DOHH2 (cell line): ENCODE data around the gene EIF2B2.

Source experiments
- CTCF ChIP-seq: fragments of 200-600 bp; sonication (generic); IDR thresholded peaks from one replicate; pipeline ENCODE4 v1.5.1; 2014; ENCODE audit warnings: antibody characterized with exemption, mild to moderate bottlenecking, low read depth, low read length; ENCODE audit not compliant: poor library complexity, severe bottlenecking
- EZH2phosphoT487 ChIP-seq: fragments of 200-600 bp; sonication (generic); IDR thresholded peaks from 2 replicates; pipeline ENCODE4 v1.6.1; 2017; ENCODE audit warnings: borderline replicate concordance, mild to moderate bottlenecking, antibody characterized with exemption, low read length, moderate library complexity, mixed read lengths

DNA sequence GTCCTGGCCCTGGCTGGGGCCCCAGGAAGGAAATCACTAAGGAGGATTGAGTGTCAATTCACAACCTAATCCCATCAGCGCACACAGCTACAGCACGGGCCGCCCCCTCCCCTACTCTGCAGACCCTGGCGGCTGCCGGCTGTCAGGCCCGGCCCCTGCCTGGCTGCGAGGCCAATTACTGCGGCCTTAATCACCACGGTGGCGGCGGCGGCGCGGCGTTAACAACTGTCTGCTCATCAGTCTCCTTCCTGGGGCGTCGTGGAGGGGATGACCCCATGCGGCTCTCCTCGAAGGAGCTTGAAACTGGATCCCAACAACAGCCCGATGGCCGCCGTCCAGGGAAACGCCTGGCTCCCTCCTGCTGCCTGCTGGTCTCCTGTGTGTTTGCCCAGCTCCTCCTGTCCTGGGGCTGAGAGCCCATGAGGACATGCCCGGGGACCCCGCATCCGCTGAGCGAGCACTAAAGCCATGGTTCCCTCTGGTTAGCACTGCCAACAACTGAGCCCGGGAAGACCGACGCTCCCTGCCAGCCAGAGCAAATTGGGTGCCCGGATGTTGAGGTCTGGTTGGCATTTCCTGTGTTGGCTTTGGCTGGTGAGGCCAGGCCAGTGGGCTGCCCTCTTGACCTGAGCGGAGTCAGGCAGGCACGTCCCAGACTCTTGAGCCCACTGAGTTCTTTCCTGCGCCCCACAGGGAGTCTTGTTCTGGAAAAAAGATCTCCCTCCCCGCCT is 21.8 kb upstream of the EIF2B2 start:
- TF ChIP-seq CTCF (no peak), EZH2phosphoT487 (no peak)
